ENCODE data around the gene MAP3K2. TPM values are rescaled to one million over a fixed set of nuclear protein-coding genes. Genes with fewer than 3 reads are reported as not detected.

The MAP3K2 gene
- total and polyA plus RNA-seq, 10 of the 15 experiments (the other 5 are each of a cell fraction or from before 2014, with no cell fraction given): 2.7 to 39.6 (median 16.1) TPM

DNA sequence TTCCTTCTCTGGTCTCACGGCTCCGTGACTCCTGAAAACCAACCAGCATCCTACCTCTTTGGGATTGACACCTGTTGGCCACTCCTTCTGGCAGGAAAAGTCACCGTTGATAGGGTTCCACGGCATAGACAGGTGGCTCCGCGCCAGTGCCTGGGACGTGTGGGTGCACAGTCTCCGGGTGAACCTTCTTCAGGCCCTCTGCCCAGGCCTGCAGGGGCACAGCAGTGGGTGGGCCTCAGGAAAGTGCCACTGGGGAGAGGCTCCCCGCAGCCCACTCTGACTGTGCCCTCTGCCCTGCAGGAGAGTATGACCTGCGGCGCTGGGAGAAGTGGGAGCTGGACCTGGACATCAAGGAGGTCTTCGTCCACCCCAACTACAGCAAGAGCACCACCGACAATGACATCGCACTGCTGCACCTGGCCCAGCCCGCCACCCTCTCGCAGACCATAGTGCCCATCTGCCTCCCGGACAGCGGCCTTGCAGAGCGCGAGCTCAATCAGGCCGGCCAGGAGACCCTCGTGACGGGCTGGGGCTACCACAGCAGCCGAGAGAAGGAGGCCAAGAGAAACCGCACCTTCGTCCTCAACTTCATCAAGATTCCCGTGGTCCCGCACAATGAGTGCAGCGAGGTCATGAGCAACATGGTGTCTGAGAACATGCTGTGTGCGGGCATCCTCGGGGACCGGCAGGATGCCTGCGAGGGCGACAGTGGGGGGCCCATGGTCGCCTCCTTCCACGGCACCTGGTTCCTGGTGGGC is 40.5 kb upstream of the MAP3K2 start:
- no peak for ATAC-seq
- WGBS (ENCODE audit: insufficient coverage, insufficient replicate concordance, low lambda C conversion rate, missing lambda C conversion rate): 77% methylated on average over 36 of the region's 36 CpGs
- peaks cover 0 to 2% of the 10 kb centered on the region in 2 experiments; a peak in 1 of 4 replicates for H3K27me3 ChIP-seq (replicated peaks in 1 of 2; ENCODE audit: control insufficient read depth in 2 of 2, insufficient read depth in 2 of 2, low read length in 1 of 2)
- DNase-seq (ENCODE audit: low read depth, low spot score): no peak
- no peaks in the 10 kb centered on the region for H3K4me1 ChIP-seq (ENCODE audit: control insufficient read depth, insufficient read depth, low read length)
- CTCF ChIA-PET: no interaction called here
- in situ Hi-C loops (cut with MboI): no loop called here
- SMC1A ChIA-PET (ENCODE audit: uncharacterized antibody, unreplicated experiment): no interaction called here
- no peak overlapping the region for H2AFZ ChIP-seq (ENCODE audit: control insufficient read depth, low read depth, low read length)
- intact Hi-C loops (cut with micrococcal nuclease; ENCODE audit: unreplicated experiment): no loop called here
- POLR2A ChIA-PET: no interaction called here
- no TSS peak for BruUV-seq (replicated peaks)
- no peak overlapping the region for H3K27ac ChIP-seq (ENCODE audit: control insufficient read depth, insufficient read depth)
- no peaks in the 10 kb centered on the region for H3K79me2 ChIP-seq (ENCODE audit: control insufficient read depth, insufficient read depth, low read length)
- FAIRE-seq: no peak
- no peaks in the 10 kb centered on the region for H4K20me1 ChIP-seq (ENCODE audit: control insufficient read depth, insufficient read depth)
- no peak overlapping the region for H3K9ac ChIP-seq (ENCODE audit: control insufficient read depth, insufficient read depth, low read length)
- TF ChIP-seq USF2 (IDR thresholded peaks at IDR 0.05; ENCODE audit: borderline replicate concordance, low read depth, low read length) (no peak), TCF7 (IDR thresholded peaks at IDR 0.05; ENCODE audit: borderline replicate concordance) (no peak), SP1 (IDR thresholded peaks at IDR 0.05; ENCODE audit: low read depth, low read length) (no peak), NFYA (IDR thresholded peaks at IDR 0.05; ENCODE audit: borderline replicate concordance, low read depth, low read length) (no peak), ASH2L (IDR thresholded peaks at IDR 0.05; ENCODE audit: borderline replicate concordance, low read depth) (no peak), ZSCAN29 (IDR thresholded peaks at IDR 0.05) (no peak), USF1 (IDR thresholded peaks at IDR 0.05; ENCODE audit: borderline replicate concordance, extremely low read length, insufficient read depth, low read depth, low read length) (no peak), RCOR1 (conservative IDR thresholded peaks at IDR 0.05; ENCODE audit: low read depth, low read length) (no peak), TARDBP (IDR thresholded peaks at IDR 0.05; ENCODE audit: borderline replicate concordance) (no peak)
- no peaks in the 10 kb centered on the region for H3K9me3 ChIP-seq (replicated peaks; ENCODE audit: control insufficient read depth, insufficient read depth, low read length)
- no peak overlapping the region for H3K4me3 ChIP-seq
- RAD21 ChIA-PET (ENCODE audit: unreplicated experiment): no interaction called here
- H3K4me2 ChIP-seq (ENCODE audit: control insufficient read depth, insufficient read depth): no peak overlapping the region
- no peaks in the 10 kb centered on the region for H3K36me3 ChIP-seq (ENCODE audit: control insufficient read depth in 2 of 2, insufficient read depth in 2 of 2, low read length in 1 of 2)
